Naive thymus-derived CD4-positive, alpha-beta T cell (primary cell): ENCODE results near the gene CATSPER1. TPM values are rescaled to one million over a fixed set of nuclear protein-coding genes. Genes with fewer than 3 reads are reported as not detected.

Experiments used
- ATAC-seq: fragments of 150-1000 bp; cut with Tn5 transposase; 2 replicates; pipeline ENCODE4 v1.10.0; 2021; ENCODE audit warnings: mild to moderate bottlenecking, moderate library complexity
- CTCF ChIA-PET: fragments of 350-600 bp; sonication (Branson Sonifier 250); formaldehyde crosslinking; loops from one replicate; lab custom pipeline; 2021; ENCODE audit warnings: antibody characterized with exemption; lab: Charles Lee
- POLR2A ChIA-PET: fragments of 350-600 bp; sonication (Branson Sonifier 250); formaldehyde crosslinking; loops from one replicate; lab custom pipeline; 2021; ENCODE audit warnings: antibody characterized with exemption, inconsistent platforms; lab: Charles Lee
- DNase-seq, 9 donors: peaks; one replicate each; pipeline versions ENCODE4 v3.0.0 to v3.0.0-alpha.2; 2020 to 2022; ENCODE audit warnings: mixed read lengths in 1 of 9
- H3K27ac ChIP-seq: one replicate; pipeline ENCODE4 v1.7.0; 2013; ENCODE audit warnings: mild to moderate bottlenecking, low read depth, low read length, moderate library complexity
- H3K27me3 ChIP-seq, 2 donors: one replicate each; pipeline ENCODE4 v1.7.0; 2013; ENCODE audit warnings: low read length in 2 of 2, mild to moderate bottlenecking in 2 of 2, moderate library complexity in 2 of 2; ENCODE audit not compliant: control insufficient read depth in 2 of 2, insufficient read depth in 2 of 2
- H3K36me3 ChIP-seq, 3 experiments: 1 replicate in 2 of 3; 2 replicates in 1 of 3; pipeline ENCODE4 v1.7.0; 2013; ENCODE audit warnings: low read length in 3 of 3, mild to moderate bottlenecking in 3 of 3, moderate library complexity in 1 of 3; ENCODE audit not compliant: insufficient read depth in 3 of 3, control insufficient read depth in 2 of 3
- H3K4me1 ChIP-seq, 2 donors: one replicate each; pipeline ENCODE4 v1.7.0; 2013; ENCODE audit warnings: low read length in 2 of 2, mild to moderate bottlenecking in 2 of 2, moderate library complexity in 1 of 2; ENCODE audit not compliant: control insufficient read depth in 2 of 2, insufficient read depth in 2 of 2
- H3K4me3 ChIP-seq: 2 replicates; pipeline ENCODE4 v1.7.0; 2013; ENCODE audit warnings: mild to moderate bottlenecking, low read length
- H3K9me3 ChIP-seq, 3 experiments: 1 replicate in 2 of 3; 2 replicates in 1 of 3; pipeline ENCODE4 v1.7.0; 2013; ENCODE audit warnings: low read length in 3 of 3; ENCODE audit not compliant: control insufficient read depth in 2 of 3
- H3K27ac Mint-ChIP-seq, 9 donors: one replicate each; pipeline ENCODE4 v1.8.0; 2020 to 2022; ENCODE audit warnings: mixed read lengths in 9 of 9, mild to moderate bottlenecking in 8 of 9, moderate library complexity in 5 of 9, inconsistent platforms in 2 of 9
- H3K27me3 Mint-ChIP-seq, 5 donors: one replicate each; pipeline ENCODE4 v1.8.0; 2021 to 2022; ENCODE audit warnings: mixed read lengths in 5 of 5, mild to moderate bottlenecking in 1 of 5
- H3K36me3 Mint-ChIP-seq, 5 donors: one replicate each; pipeline ENCODE4 v1.8.0; 2020 to 2022; ENCODE audit warnings: mixed read lengths in 5 of 5, mild to moderate bottlenecking in 3 of 5, inconsistent platforms in 1 of 5
- H3K4me1 Mint-ChIP-seq, 7 donors: one replicate each; pipeline ENCODE4 v1.8.0; 2020 to 2022; ENCODE audit warnings: mixed read lengths in 7 of 7, mild to moderate bottlenecking in 3 of 7, inconsistent platforms in 1 of 7
- H3K4me3 Mint-ChIP-seq, 10 donors: one replicate each; pipeline ENCODE4 v1.8.0; 2020 to 2022; ENCODE audit warnings: mild to moderate bottlenecking in 10 of 10, mixed read lengths in 10 of 10, moderate library complexity in 6 of 10, inconsistent platforms in 2 of 10
- H3K9me3 Mint-ChIP-seq, 11 donors: one replicate each; pipeline ENCODE4 v1.8.0; 2020 to 2022; ENCODE audit warnings: mixed read lengths in 11 of 11, mild to moderate bottlenecking in 4 of 11, inconsistent platforms in 1 of 11, moderate library complexity in 1 of 11
- intact Hi-C, 2 donors: fragments of 100-400 bp; cut with micrococcal nuclease; formaldehyde crosslinking; loops; one replicate each; pipeline ENCODE4 v1.15.1; 2023
- polyA plus RNA-seq, 2 donors: library from polyadenylated mRNA; unstranded; fragments of 300-500 nt; fragmentation: Illumina TruSeq; gene quantifications; one replicate each; pipeline ENCODE4 v1.2.3, GENCODE V29; 2021
- total RNA-seq, 6 experiments: library from RNA in 5 of 6; stranded (reverse) in 5 of 6; gene quantifications; 1 replicate in 5 of 6; 2 replicates in 1 of 6; pipeline ENCODE4 v1.2.3 and lab custom pipeline; 2021 to 2026

The CATSPER1 gene
- total and polyA plus RNA-seq, 7 experiments from 2014 or later: 1.4 to 4.2 TPM; not detected in 5

DNA sequence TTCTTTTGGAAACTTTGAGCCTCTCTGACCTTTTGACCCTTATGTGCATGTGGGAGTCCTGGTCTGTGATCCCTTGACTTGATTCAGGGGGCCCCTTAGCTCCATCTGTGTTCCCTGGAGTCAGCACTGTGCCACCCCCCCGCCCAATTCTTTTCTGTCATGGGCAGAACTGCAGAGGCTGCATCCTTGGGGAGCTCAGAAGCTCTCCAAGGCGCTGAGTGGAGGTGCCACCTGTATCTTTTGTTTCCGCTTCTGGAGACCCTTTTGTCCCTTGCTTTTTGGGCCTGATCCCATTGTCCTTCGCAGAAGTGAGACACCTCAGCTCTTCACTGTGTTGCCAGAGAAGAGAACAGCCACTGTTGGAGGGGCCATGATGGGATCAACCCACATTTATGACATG lies 41.4 kb upstream of the CATSPER1 start:
- ATAC-seq (no peak), DNase-seq (no peak)
- Mint-ChIP-seq H3K9me3 (peaks cover 0 to 8% (median 0%) of the 10 kb centered on the region in 11 donors), H3K4me1 (peaks cover 44 to 67% (median 55%) of the 10 kb centered on the region in 7 donors), H3K27ac (peak overlapping the region; percentile 72 to 99 (median 93)), H3K4me3 (peak overlapping the region in 1 of 10 donors; percentile 93), H3K36me3 (peaks cover 22 to 58% (median 44%) of the 10 kb centered on the region in 5 donors), H3K27me3 (no peaks in the 10 kb centered on the region)
- CTCF ChIA-PET: interaction anchor here (0.5 to 8.7 kb wide), 21 partner anchors 9 to 291 kb away, joined by 3 to 67 read pairs (median 5); partner anchors contain the start of genes BANF1 and SF3B2
- POLR2A ChIA-PET: interaction anchor here (1.2 to 8.2 kb wide), 10 partner anchors 9 to 65 kb away, joined by 3 to 139 read pairs (median 6); partner anchors contain the start of genes BANF1, EIF1AD and SF3B2
- H3K27ac ChIP-seq: peak overlapping the region; percentile 44
- no peak overlapping the region for H3K4me3 ChIP-seq
- H3K9me3 ChIP-seq: no peaks in the 10 kb centered on the region
- no peaks in the 10 kb centered on the region for H3K27me3 ChIP-seq
- intact Hi-C loops: loop anchor here (1.0 to 5.0 kb wide), 7 partner anchors 23 to 67 kb away; partner anchors contain the start of genes BANF1 (in 1 of the 2) and EIF1AD (in 1 of the 2)
- H3K36me3 ChIP-seq: peaks cover 18 to 54% (median 36%) of the 10 kb centered on the region in 3 experiments
- peaks cover 13 to 14% of the 10 kb centered on the region in 2 donors for H3K4me1 ChIP-seq

DNA sequence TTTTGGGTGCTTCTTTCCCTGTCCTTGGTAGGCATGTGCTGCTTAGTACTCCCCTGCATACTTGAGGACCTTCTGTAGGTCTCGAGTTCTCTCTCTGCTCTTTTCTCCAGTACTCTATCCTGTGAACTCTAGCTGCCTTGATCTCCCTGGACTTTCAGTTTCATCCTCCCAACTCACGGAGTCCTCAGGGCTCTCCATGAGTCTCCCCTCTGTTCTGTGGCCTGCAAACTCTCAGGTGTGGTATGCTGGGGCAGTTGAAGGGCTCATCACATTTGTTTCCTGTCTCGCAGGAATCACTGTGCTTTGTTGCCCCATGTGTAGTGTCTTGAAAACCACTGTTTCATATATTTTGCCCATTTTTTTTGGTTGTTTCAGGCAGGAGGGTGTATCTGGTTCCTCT lies 40.5 kb upstream of the CATSPER1 start:
- peak overlapping the region; percentile 25 for H3K27ac ChIP-seq
- H3K27me3 ChIP-seq: no peaks in the 10 kb centered on the region
- no peak overlapping the region for H3K4me3 ChIP-seq
- Mint-ChIP-seq H3K27ac (peak overlapping the region; percentile 2 to 99 (median 80)), H3K4me1 (peaks cover 36 to 60% (median 48%) of the 10 kb centered on the region in 7 donors), H3K36me3 (peaks cover 22 to 53% (median 43%) of the 10 kb centered on the region in 5 donors), H3K4me3 (no peak overlapping the region), H3K9me3 (peaks cover 0 to 8% (median 0%) of the 10 kb centered on the region in 11 donors), H3K27me3 (no peaks in the 10 kb centered on the region)
- H3K9me3 ChIP-seq: no peaks in the 10 kb centered on the region
- DNase-seq: no peak
- ChIA-PET POLR2A (interaction anchor here (1.2 to 8.2 kb wide), 6 partner anchors 8 to 58 kb away, joined by 3 to 139 read pairs (median 4); partner anchors contain the start of gene SF3B2), CTCF (interaction anchor here (1.0 to 8.7 kb wide), 10 partner anchors 13 to 82 kb away, joined by 3 to 67 read pairs (median 9); partner anchors contain the start of gene SF3B2)
- peaks cover 5 to 6% of the 10 kb centered on the region in 2 donors for H3K4me1 ChIP-seq
- intact Hi-C loops: loop anchor here in 1 of 2 donors (5.0 kb wide), 1 partner anchor 36 kb away; no protein-coding TSS in a partner anchor
- peaks cover 19 to 62% (median 39%) of the 10 kb centered on the region in 3 experiments for H3K36me3 ChIP-seq
- ATAC-seq: no peak

DNA sequence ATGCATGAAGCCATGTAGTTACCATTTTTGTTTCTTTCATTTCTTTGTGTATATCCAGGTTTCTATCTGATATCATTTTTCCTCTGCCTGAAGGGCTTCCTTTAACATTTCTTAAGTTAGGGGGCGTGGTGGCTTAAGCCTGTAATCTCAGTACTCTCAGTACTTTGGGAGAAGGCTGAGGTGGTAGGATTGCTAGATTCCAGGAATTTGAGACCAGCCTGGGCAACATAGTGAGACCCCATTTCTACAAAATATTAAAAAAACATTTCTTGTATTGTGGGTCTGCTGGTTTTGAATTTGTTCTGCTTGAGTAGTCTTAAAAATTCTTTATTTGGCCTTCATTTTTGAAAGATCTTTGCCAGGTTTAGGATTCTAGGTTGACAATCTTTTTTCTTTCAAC lies 38.3 kb upstream of the CATSPER1 start:
- Histone ChIP-seq H3K27ac (no peak overlapping the region), H3K4me3 (no peak overlapping the region), H3K4me1 (peaks cover 4 to 6% of the 10 kb centered on the region in 2 donors), H3K36me3 (peaks cover 34 to 80% (median 61%) of the 10 kb centered on the region in 3 experiments), H3K27me3 (no peaks in the 10 kb centered on the region), H3K9me3 (no peaks in the 10 kb centered on the region)
- ChIA-PET POLR2A (interaction anchor here (1.1 kb wide), 1 partner anchor 49 kb away, joined by 3 read pairs; no protein-coding TSS in a partner anchor), CTCF (interaction anchor here (0.7 to 8.7 kb wide), 5 partner anchors 12 to 114 kb away, joined by 3 to 67 read pairs (median 4); partner anchors contain the start of gene SF3B2)
- H3K27ac Mint-ChIP-seq: peak overlapping the region in 6 of 9 donors; percentile 22 to 84 (median 66)
- H3K36me3 Mint-ChIP-seq: peaks cover 27 to 68% (median 58%) of the 10 kb centered on the region in 5 donors
- ATAC-seq: no peak
- H3K9me3 Mint-ChIP-seq: peaks cover 0 to 8% (median 0%) of the 10 kb centered on the region in 11 donors
- no peak for DNase-seq
- no peaks in the 10 kb centered on the region for H3K27me3 Mint-ChIP-seq
- H3K4me1 Mint-ChIP-seq: peaks cover 36 to 60% (median 55%) of the 10 kb centered on the region in 7 donors
- H3K4me3 Mint-ChIP-seq: no peak overlapping the region
- intact Hi-C loops: no loop called here

DNA sequence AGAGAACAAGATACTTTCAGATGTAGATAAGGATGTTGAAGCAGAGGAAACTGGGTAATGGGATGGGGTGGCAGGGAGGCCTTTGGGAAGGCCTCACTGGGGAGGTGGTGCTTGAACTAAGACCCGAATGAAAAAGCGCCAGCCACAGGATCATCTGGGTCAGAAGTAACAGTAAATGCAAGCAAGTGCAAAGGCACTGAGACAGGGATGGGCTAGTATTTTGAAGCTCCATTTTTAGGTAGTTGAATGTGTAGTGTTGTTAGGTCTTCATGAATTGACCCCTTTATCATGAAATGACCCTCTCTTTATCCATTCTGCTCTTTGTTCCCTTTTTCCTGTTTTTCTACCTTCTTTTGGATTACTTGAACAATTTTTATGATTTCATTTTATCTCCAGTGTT lies 37.6 kb upstream of the CATSPER1 start:
- no peak for ATAC-seq
- no peaks in the 10 kb centered on the region for H3K27me3 Mint-ChIP-seq
- Histone ChIP-seq H3K4me1 (peaks cover 0 to under 1% of the 10 kb centered on the region in 2 donors), H3K36me3 (peaks cover 35 to 87% (median 68%) of the 10 kb centered on the region in 3 experiments), H3K9me3 (no peaks in the 10 kb centered on the region), H3K27me3 (no peaks in the 10 kb centered on the region), H3K4me3 (no peak overlapping the region), H3K27ac (no peak overlapping the region)
- H3K4me3 Mint-ChIP-seq: no peak overlapping the region
- peak overlapping the region in 8 of 9 donors; percentile 32 to 84 (median 73) for H3K27ac Mint-ChIP-seq
- H3K4me1 Mint-ChIP-seq: peaks cover 33 to 54% (median 50%) of the 10 kb centered on the region in 7 donors
- ChIA-PET POLR2A (interaction anchor here (0.5 to 1.1 kb wide), 3 partner anchors 49 to 1037 kb away, joined by 3 read pairs; no protein-coding TSS in a partner anchor), CTCF (interaction anchor here (0.7 to 1.0 kb wide), 2 partner anchors 66 to 72 kb away, joined by 3 read pairs; no protein-coding TSS in a partner anchor)
- intact Hi-C loops: no loop called here
- peaks cover 27 to 72% (median 60%) of the 10 kb centered on the region in 5 donors for H3K36me3 Mint-ChIP-seq
- DNase-seq: no peak
- peaks cover 0 to 8% (median 0%) of the 10 kb centered on the region in 11 donors for H3K9me3 Mint-ChIP-seq

DNA sequence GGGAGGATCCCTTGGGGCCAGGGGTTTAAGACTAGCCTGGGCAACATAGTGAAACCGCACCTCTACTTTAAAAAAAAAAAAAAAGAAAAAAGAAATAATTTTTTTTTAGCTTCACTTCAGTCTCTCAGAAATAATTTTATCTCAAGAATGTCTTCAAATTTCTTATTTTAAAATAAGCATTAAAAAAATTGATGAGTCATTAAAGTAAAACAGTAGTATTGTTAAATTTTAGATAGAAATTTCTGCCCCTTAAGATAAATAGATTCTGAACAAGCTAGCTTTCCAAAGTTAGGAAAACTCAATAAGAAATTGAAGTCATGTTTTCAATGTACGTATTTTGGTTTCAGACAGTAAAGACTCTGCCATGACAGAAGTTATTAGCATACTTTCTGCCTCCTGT lies 36.1 kb upstream of the CATSPER1 start:
- Histone ChIP-seq H3K4me1 (no peaks in the 10 kb centered on the region), H3K9me3 (no peaks in the 10 kb centered on the region), H3K27ac (no peak overlapping the region), H3K4me3 (no peak overlapping the region), H3K27me3 (no peaks in the 10 kb centered on the region), H3K36me3 (peaks cover 40 to 94% (median 73%) of the 10 kb centered on the region in 3 experiments)
- ChIA-PET CTCF (no interaction called here), POLR2A (interaction anchor here (0.6 kb wide), 1 partner anchor 133 kb away, joined by 4 read pairs; no protein-coding TSS in a partner anchor)
- Mint-ChIP-seq H3K27me3 (no peaks in the 10 kb centered on the region), H3K4me3 (no peak overlapping the region), H3K36me3 (peaks cover 27 to 73% (median 67%) of the 10 kb centered on the region in 5 donors), H3K4me1 (peaks cover 21 to 44% (median 37%) of the 10 kb centered on the region in 7 donors), H3K27ac (peak overlapping the region in 3 of 9 donors; percentile 70 to 84 (median 76)), H3K9me3 (peaks cover 0 to 8% (median 0%) of the 10 kb centered on the region in 11 donors)
- DNase-seq (no peak), ATAC-seq (no peak)
- intact Hi-C loops: no loop called here

DNA sequence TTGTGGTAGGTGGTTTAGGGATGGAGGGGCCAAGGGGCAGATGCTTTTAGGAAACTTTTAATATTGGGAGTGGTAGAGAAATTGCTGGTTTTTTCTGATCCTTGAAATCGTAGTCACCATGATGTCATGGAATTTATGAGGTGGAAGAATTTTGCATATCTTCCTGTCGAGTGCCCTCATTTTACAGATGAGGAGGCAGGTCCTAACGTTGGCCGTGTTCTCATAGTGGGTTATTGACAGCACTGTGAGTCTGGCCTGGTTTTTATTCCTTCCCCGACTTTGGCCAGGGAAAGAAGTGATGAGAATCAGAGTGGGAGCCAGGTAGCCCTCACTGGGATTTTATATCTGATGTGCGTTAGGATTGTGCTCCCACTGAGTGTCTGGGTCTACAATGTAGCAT lies 35.0 kb upstream of the CATSPER1 start:
- H3K9me3 Mint-ChIP-seq: peaks cover 0 to 8% (median 0%) of the 10 kb centered on the region in 11 donors
- no peaks in the 10 kb centered on the region for H3K27me3 Mint-ChIP-seq
- Histone ChIP-seq H3K4me3 (no peak overlapping the region), H3K9me3 (no peaks in the 10 kb centered on the region), H3K36me3 (peaks cover 44 to 94% (median 75%) of the 10 kb centered on the region in 3 experiments), H3K27ac (no peak overlapping the region), H3K27me3 (no peaks in the 10 kb centered on the region), H3K4me1 (no peaks in the 10 kb centered on the region)
- intact Hi-C loops: no loop called here
- H3K4me3 Mint-ChIP-seq: no peak overlapping the region
- POLR2A ChIA-PET: no interaction called here
- H3K27ac Mint-ChIP-seq: peak overlapping the region in 4 of 9 donors; percentile 35 to 58 (median 48)
- ATAC-seq (no peak), DNase-seq (no peak)
- CTCF ChIA-PET: no interaction called here
- peaks cover 11 to 33% (median 26%) of the 10 kb centered on the region in 7 donors for H3K4me1 Mint-ChIP-seq
- peaks cover 31 to 73% (median 65%) of the 10 kb centered on the region in 5 donors for H3K36me3 Mint-ChIP-seq
